C4-2B (cell line): ENCODE results near the gene ATP13A1.

Experiments used
- CTCF ChIP-seq: fragments of 450-650 bp; conservative IDR thresholded peaks from 2 replicates; pipeline ENCODE4 v1.5.1; 2017; ENCODE audit warnings: mild to moderate bottlenecking
- ZFX ChIP-seq: fragments of 450-650 bp; IDR thresholded peaks from 2 replicates; pipeline ENCODE4 v1.6.1; 2017

- TF ChIP-seq CTCF = no peak
- TF ChIP-seq ZFX = no peak
Observed at GRCh38 chr19:19654441-19654840, 9.0 kb downstream of the ATP13A1 start.
